ENCODE data around the gene COL20A1.

Gene COL20A1

DNA sequence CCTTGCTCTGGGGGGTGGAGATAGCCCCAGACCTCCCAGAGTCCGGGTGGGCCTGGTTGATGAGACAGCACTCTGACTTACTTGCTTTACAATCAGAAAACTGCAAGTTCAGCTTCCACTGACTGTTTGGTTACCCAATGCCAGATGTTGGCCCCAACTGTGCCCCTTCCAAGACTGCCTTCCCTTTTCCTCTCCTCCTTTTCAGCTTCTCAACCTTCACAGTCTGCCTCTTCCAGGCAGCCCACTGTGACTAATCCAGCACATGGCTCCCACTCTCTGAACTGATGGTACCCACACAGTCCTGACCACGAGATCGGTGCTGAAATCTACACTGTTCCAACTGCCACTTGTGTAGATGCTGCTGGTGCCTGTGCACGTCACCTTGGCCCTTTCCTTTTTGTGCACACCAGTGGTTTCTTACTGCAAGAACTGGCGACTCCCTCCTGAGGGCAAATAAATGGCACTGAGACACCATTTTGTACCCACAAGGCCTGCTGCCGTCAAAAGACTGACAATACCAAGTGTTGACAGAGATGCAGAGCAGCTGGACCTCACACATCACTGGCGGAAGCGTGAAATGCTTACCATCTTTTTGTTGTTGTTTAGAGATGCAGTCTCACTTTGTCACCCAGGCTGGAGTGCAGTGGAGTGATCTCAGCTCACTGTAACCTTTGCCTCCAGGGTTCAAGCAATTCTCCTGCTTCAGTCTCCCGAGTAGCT is 22.2 kb upstream of the COL20A1 start:
- Histone ChIP-seq H3K4me1 (ENCODE audit: control insufficient read depth, insufficient read depth, low read length) (0 out of 2 replicates have a peak, but pooled peaks cover 1% of the 10 kb centered on the region), H3K4me3 (ENCODE audit: low read length) (no peak overlapping the region), H3K9me3 (ENCODE audit: control insufficient read depth, insufficient read depth, low read length) (no peaks in the 10 kb centered on the region), H3K36me3 (ENCODE audit: control insufficient read depth, insufficient read depth, low read length) (no peaks in the 10 kb centered on the region), H3K27ac (ENCODE audit: low read length) (no peak overlapping the region), H3K27me3 (ENCODE audit: control insufficient read depth, insufficient read depth, low read length) (no peaks in the 10 kb centered on the region)
- no CpG with 5 or more reads among the region's 9 CpGs for WGBS (ENCODE audit: insufficient coverage, insufficient read length)
- DNase-seq (ENCODE audit: low read depth, low spot score) = no peak

- H3K27ac ChIP-seq (ENCODE audit: low read length) = no peak within 1 kb of the TSS
Measured at GRCh38 chr20:63272105-63273058, 20.6 kb upstream of the COL20A1 start, which contains the start of gene ARFGAP1. ARFGAP1 (plus strand) TSS chr20:63272813; CDS start chr20:63275581, 2,768 bp downstream.

DNA sequence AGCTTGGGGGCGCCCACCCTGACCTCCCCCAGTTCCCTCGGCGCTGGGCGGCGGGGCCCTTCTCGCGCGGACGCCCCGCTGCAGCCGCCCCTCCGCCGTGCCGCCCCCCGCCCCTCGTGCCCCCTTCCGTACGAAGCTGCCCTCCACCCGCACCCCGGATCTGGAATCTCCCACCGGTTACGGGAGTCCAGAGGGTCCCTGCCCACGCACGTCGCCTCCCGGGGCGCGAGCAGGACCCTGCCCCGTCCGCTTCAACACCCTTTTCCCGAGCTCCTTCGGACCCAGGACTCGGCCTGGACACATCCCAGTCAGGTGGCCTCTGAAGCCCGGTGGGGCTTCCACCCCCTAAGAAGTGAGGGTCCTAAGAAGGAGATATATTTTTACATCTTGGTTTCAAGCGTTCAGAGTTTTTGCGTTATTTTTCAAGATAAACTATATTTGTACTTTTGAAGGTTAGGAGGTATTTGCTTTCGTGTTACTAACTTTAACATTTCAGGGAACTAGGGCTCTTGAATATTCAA is 19.9 kb upstream of the COL20A1 start:
- H3K36me3 ChIP-seq (ENCODE audit: control insufficient read depth, insufficient read depth, low read length) = peaks cover 16% of the 10 kb centered on the region
- WGBS (ENCODE audit: insufficient coverage, insufficient read length) = no CpG with 5 or more reads among the region's 37 CpGs
- peak overlapping the region; percentile 82 for H3K4me3 ChIP-seq (ENCODE audit: low read length)
- H3K4me1 ChIP-seq (ENCODE audit: control insufficient read depth, insufficient read depth, low read length) = 0 out of 2 replicates have a peak, but pooled peaks cover 1% of the 10 kb centered on the region
- H3K27ac ChIP-seq (ENCODE audit: low read length) = no peak overlapping the region
- no peaks in the 10 kb centered on the region for H3K27me3 ChIP-seq (ENCODE audit: control insufficient read depth, insufficient read depth, low read length)
- DNase-seq (ENCODE audit: low read depth, low spot score) = no peak
- H3K9me3 ChIP-seq (ENCODE audit: control insufficient read depth, insufficient read depth, low read length) = no peaks in the 10 kb centered on the region

More at GRCh38 chr20:63272105-63273058, 20.6 kb upstream of the COL20A1 start, which contains the start of gene ARFGAP1:
- Histone ChIP-seq H3K27me3 (ENCODE audit: control insufficient read depth, insufficient read depth, low read length) (no peaks in the 10 kb centered on the region), H3K36me3 (ENCODE audit: control insufficient read depth, insufficient read depth, low read length) (peaks cover 13% of the 10 kb centered on the region), H3K4me3 (ENCODE audit: low read length) (peak within 1 kb of the TSS; percentile 82), H3K4me1 (ENCODE audit: control insufficient read depth, insufficient read depth, low read length) (0 out of 2 replicates have a peak, but pooled peaks cover 1% of the 10 kb centered on the region), H3K9me3 (ENCODE audit: control insufficient read depth, insufficient read depth, low read length) (no peaks in the 10 kb centered on the region)
- DNase-seq (ENCODE audit: low read depth, low spot score) = peak; percentile 70
- no CpG with 5 or more reads among the region's 97 CpGs for WGBS (ENCODE audit: insufficient coverage, insufficient read length)

- Histone ChIP-seq H3K9me3 (ENCODE audit: control insufficient read depth, insufficient read depth, low read length) (no peaks in the 10 kb centered on the region), H3K27ac (ENCODE audit: low read length) (no peak overlapping the region), H3K27me3 (ENCODE audit: control insufficient read depth, insufficient read depth, low read length) (no peaks in the 10 kb centered on the region), H3K4me1 (ENCODE audit: control insufficient read depth, insufficient read depth, low read length) (0 out of 2 replicates have a peak, but pooled peaks cover 1% of the 10 kb centered on the region), H3K4me3 (ENCODE audit: low read length) (peak overlapping the region; percentile 82; the same call in 1 of the 2 replicates), H3K36me3 (ENCODE audit: control insufficient read depth, insufficient read depth, low read length) (peaks cover 19% of the 10 kb centered on the region)
- DNase-seq (ENCODE audit: low read depth, low spot score) = no peak
- no CpG with 5 or more reads among the region's 20 CpGs for WGBS (ENCODE audit: insufficient coverage, insufficient read length)
Measured at GRCh38 chr20:63273635-63274380, 19.2 kb upstream of the COL20A1 start.

DNA sequence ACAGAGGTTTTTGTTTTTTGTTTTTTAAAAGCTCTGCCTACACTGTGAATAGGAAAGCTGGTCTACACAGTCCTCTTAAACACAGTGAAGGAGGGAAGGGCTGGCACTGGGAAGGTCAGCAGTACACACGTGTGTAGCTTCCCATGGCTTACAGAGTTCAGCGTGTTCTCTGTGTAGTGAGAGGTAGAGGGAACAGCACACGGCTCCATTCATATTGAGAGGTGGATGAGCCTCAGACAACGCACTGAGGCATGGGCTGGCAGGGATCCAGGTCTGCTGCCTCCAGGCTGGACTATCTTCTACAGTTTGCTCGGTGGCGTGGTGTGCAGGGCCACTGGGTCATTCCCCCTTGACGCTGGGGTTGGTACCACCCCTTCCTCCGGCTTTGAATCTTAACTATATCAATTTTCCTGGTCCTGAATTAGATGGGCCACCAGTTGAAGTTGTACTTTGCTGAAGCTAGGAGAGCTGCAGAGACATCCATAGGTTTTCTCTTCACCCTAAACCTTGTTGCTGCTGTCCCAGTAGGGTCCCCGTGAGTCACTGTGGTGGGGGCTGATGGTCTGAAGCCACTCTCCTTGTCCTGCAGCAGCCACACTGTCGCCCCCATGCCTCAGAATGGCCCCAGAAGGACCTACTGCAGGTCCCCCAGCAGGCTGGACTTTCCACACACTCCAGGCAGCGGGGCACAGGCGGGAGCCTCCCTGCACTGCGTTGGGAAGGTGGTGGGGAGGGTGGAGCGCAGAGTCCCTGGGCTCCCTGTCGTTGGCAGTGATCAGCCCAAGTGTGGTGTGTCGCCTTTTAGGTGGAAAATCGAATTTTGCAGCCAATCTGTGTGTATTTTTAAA is 18.4 kb upstream of the COL20A1 start:
- no peak for DNase-seq (ENCODE audit: low read depth, low spot score)
- Histone ChIP-seq H3K4me1 (ENCODE audit: control insufficient read depth, insufficient read depth, low read length) (0 out of 2 replicates have a peak, but pooled peaks cover 1% of the 10 kb centered on the region), H3K27me3 (ENCODE audit: control insufficient read depth, insufficient read depth, low read length) (no peaks in the 10 kb centered on the region), H3K27ac (ENCODE audit: low read length) (no peak overlapping the region), H3K36me3 (ENCODE audit: control insufficient read depth, insufficient read depth, low read length) (peaks cover 20% of the 10 kb centered on the region), H3K9me3 (ENCODE audit: control insufficient read depth, insufficient read depth, low read length) (no peaks in the 10 kb centered on the region), H3K4me3 (ENCODE audit: low read length) (no peak overlapping the region)
- WGBS (ENCODE audit: insufficient coverage, insufficient read length) = no CpG with 5 or more reads among the region's 17 CpGs

GRCh38 chr20:63275825-63276224 is 17.2 kb upstream of the COL20A1 start:
- DNase-seq (ENCODE audit: low read depth, low spot score) = no peak
- Histone ChIP-seq H3K4me1 (ENCODE audit: control insufficient read depth, insufficient read depth, low read length) (0 out of 2 replicates have a peak, but pooled peaks cover 1% of the 10 kb centered on the region), H3K27me3 (ENCODE audit: control insufficient read depth, insufficient read depth, low read length) (no peaks in the 10 kb centered on the region), H3K9me3 (ENCODE audit: control insufficient read depth, insufficient read depth, low read length) (no peaks in the 10 kb centered on the region), H3K27ac (ENCODE audit: low read length) (no peak overlapping the region), H3K4me3 (ENCODE audit: low read length) (no peak overlapping the region), H3K36me3 (ENCODE audit: control insufficient read depth, insufficient read depth, low read length) (peaks cover 23% of the 10 kb centered on the region)
- no CpG with 5 or more reads among the region's 18 CpGs for WGBS (ENCODE audit: insufficient coverage, insufficient read length)

GRCh38 chr20:63276956-63277355 is 16.0 kb upstream of the COL20A1 start:
- no peak for DNase-seq (ENCODE audit: low read depth, low spot score)
- H3K4me3 ChIP-seq (ENCODE audit: low read length) = no peak overlapping the region
- no peaks in the 10 kb centered on the region for H3K27me3 ChIP-seq (ENCODE audit: control insufficient read depth, insufficient read depth, low read length)
- WGBS (ENCODE audit: insufficient coverage, insufficient read length) = no CpG with 5 or more reads among the region's 20 CpGs
- H3K4me1 ChIP-seq (ENCODE audit: control insufficient read depth, insufficient read depth, low read length) = 0 out of 2 replicates have a peak, but pooled peaks cover 1% of the 10 kb centered on the region
- no peak overlapping the region for H3K27ac ChIP-seq (ENCODE audit: low read length)
- H3K9me3 ChIP-seq (ENCODE audit: control insufficient read depth, insufficient read depth, low read length) = no peaks in the 10 kb centered on the region
- H3K36me3 ChIP-seq (ENCODE audit: control insufficient read depth, insufficient read depth, low read length) = peaks cover 23% of the 10 kb centered on the region

GRCh38 chr20:63277466-63278272 is 15.3 kb upstream of the COL20A1 start:
- Histone ChIP-seq H3K27ac (ENCODE audit: low read length) (no peak overlapping the region), H3K27me3 (ENCODE audit: control insufficient read depth, insufficient read depth, low read length) (no peaks in the 10 kb centered on the region), H3K36me3 (ENCODE audit: control insufficient read depth, insufficient read depth, low read length) (peaks cover 23% of the 10 kb centered on the region), H3K4me1 (ENCODE audit: control insufficient read depth, insufficient read depth, low read length) (0 out of 2 replicates have a peak, but pooled peaks cover 1% of the 10 kb centered on the region), H3K4me3 (ENCODE audit: low read length) (no peak overlapping the region), H3K9me3 (ENCODE audit: control insufficient read depth, insufficient read depth, low read length) (no peaks in the 10 kb centered on the region)
- WGBS (ENCODE audit: insufficient coverage, insufficient read length) = no CpG with 5 or more reads among the region's 30 CpGs
- no peak for DNase-seq (ENCODE audit: low read depth, low spot score)

Data from iPS DF 6.9 (cell line).